Measurements from ENCODE around the gene PCCA.

PCCA gene

DNA sequence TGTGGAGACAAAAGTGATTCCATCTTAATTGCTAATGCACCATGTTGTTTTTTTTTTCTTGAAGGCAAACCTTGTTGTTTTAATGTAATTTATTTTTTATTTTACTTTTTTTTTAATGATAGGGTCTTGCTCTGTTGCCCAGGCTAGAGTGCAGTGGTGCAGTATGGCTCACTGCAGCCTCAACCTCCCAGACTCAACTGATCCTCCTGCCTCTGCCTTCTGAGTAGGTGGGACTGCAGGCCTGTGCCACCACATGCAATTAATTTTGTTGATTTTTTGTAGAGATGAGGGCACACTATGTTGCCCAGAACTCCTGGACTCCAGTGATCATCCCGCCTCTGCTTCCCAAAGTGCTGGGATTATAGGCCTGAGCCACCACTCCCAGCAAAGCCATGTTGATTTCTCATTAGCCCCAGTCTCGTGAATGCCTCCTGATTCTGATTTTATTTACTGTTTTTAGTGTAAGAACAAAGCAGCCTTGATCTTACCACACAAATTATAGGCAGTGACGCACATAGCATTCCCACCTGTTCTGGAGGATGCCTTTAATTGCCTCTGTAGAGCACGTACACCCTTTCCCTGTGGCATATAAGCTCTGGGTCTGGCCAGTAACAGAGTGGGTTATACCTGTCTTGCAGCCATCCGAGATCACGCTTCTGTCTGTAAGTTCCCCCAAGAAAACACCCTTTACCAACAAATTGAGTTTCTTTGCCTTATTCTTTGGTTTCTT, 349.3 kb downstream of the PCCA start:
- DNase-seq, result no peak

GRCh38 chr13:100439247-100439970, 350.5 kb downstream of the PCCA start:
- no peak for DNase-seq

DNA sequence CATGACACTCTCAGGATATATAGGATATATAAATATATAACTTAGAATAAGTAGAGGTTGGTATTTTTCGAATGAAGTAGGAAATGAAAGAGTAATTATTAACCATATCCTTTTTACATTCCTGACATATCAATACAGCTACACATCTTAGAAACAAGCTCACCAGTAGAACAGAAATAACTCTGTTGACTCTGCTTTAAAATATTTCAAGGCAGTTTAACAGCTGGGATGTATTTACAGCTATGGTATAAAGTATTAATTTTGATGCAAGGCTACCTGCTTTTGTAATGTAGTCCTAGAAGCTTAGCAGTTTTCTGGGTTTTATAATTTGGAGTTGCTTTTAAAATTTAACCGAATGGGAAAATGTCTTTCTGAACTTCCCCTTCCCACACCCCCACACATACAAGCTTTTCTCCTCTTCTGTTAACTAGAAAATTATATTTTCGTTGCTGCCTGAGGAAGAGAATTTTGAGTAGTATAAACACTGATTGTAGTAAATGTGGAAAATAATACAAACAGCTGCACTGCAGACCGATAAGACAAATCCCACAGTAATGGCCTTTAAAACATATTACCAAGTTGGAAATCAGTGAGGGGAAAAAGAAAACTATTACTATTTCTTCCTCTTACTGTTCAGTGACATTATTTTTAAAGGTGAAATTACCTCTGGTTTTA, 352.0 kb downstream of the PCCA start:
- DNase-seq, result no peak

GRCh38 chr13:100442095-100442832, 353.4 kb downstream of the PCCA start:
- DNase-seq, result no peak

DNA sequence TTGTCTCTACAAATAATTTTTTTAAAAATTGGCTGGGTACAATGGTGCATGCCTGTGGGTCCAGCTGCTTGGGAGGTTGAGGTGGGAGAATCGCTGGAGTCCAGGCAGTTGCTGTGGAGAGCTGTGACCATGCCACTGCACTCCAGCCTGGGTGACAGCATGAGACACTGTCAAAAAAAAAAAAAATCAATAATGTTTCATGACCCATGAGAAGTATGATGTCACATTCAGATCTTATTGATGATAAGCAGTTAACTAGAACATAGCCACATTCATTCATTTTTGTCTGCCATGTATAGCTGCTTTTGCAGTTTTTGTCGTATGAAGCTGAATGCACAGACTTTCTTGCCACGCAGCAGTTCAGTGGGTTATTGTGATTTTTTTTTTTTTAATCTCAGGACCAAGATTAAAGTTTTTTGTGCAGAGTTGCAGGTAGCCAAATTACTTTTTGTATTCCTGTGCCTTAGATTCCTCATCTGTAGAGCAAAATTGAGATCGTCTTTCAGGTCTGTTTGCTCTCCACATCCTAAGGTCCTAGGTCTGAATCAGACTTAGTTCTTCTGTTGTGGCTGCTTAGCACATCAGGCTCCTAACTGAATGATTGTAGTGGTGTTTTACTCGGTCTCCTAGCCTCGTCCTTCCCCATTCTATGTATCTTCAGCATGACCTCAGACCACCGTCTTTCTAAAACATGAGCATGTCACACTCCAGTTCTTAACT, 354.5 kb downstream of the PCCA start:
- DNase-seq, result no peak

DNA sequence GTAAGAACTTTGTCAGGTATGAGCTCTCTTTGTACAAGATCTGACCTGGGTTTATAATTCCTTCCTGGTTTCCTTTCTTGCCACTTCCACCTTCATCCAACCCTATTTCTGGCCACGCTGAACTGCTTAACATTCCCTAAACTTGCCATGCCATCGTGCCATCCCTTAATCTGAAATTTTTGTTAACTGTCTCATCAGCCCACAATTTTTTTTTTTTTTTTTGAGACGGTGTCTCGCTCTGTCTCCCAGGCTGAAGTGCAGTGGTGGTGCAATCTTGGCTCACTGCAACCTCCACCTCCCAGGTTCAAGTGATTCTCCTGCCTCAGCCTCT, 355.1 kb downstream of the PCCA start:
- DNase-seq, result no peak

- DNase-seq, result no peak
Measured at GRCh38 chr13:100447831-100448230, 358.9 kb downstream of the PCCA start.

DNA sequence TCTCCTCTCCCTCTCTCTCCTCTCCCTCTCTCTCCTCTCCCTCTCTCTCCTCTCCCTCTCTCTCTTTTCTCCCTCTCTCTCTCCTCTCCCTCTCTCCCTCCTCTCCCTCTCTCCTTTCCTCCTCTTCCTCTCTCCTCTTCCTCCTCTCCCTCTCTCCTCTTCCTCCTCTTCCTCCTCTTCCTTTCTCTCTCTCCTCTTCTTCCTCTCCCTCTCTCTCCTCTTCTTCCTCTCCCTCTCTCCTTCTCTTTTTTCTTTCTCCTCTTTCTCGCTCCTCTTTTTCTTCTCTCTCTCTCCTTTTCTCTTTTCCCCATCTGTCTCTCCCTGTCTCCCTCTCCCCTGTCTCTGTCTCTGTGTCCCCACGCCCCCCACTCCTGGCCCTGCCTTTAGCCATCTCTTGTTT, 363.0 kb downstream of the PCCA start:
- no peak for DNase-seq

DNA sequence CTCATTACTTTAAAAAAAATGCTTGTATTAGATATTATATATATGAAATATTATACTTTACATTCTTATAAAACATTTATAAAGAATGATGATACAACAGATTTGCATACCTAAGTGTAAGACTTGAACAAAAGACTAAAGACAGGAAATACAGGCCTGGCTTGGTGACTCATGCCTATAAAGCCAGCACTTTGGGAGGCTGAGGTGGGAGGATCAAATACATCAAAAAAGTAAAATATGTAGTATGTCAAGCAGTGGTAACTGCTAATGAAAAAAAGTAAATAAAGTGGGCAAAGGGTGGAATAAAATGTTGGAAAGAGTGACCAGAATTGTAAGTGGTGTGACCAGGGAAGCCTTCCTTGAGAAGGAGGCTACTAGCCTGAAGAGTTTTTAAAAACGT, 366.0 kb downstream of the PCCA start:
- no peak for DNase-seq

DNA sequence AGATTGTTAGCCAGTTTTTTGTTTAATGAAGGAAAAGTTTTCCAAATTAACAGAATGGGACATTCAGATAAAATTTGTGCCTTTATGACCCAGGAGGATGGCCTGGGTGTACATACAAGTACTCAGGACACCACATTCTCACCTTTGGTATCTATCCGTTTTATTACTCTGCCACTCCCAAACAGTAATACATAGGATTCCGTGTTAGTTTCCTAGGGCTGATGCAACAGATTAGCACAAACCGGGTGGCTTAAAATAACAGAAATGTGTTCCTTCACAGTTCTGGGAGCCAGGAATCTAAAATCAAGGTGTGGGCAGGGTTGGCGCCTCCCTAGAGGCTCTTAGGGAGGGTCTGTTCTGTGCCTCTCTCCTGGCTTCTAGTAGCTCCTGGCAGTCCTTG, 369.8 kb downstream of the PCCA start:
- no peak for DNase-seq

GRCh38 chr13:100459747-100460146, 370.9 kb downstream of the PCCA start:
- DNase-seq, result no peak

GRCh38 chr13:100460266-100460665, 371.4 kb downstream of the PCCA start:
- no peak for DNase-seq

GRCh38 chr13:100460791-100461190, 371.9 kb downstream of the PCCA start:
- no peak for DNase-seq

DNA sequence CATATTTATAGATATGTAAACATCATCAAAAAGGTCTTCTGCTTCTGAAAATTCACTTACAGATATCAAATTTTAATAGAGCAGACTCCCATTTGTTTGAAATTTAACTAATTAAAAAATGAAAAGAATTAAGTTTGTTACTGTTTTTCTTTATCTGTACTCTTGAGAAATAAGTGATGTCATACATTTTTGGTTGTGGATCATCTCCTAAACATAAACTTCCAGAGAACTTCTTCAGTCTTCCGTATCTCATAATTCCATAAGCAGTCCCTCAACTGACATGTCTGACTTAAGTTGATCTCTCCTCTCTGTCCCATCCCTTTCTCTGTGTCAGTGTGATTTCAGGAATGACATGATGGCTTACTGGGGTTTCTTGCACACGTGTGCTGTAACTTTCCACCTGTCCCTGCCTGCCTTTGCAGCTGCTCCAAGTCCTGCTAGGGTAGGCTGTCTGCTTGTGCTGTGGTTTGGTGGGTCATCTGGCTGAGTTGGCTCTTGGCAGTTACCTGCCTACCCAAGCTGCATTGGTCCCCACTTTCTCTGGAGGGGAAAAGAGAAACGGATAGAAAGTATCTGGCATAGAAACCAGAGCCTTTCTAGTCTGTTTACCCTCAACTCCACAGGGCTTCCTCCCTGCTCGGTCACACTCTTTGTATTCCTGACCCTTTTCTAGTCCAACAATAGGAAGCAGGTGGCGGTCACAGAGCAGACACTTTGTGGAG, 372.6 kb downstream of the PCCA start:
- no peak for DNase-seq

- DNase-seq, result no peak
Measured at GRCh38 chr13:100464006-100464405, 375.1 kb downstream of the PCCA start.

- DNase-seq, result no peak
Measured at GRCh38 chr13:100465558-100465957, 376.7 kb downstream of the PCCA start.

DNA sequence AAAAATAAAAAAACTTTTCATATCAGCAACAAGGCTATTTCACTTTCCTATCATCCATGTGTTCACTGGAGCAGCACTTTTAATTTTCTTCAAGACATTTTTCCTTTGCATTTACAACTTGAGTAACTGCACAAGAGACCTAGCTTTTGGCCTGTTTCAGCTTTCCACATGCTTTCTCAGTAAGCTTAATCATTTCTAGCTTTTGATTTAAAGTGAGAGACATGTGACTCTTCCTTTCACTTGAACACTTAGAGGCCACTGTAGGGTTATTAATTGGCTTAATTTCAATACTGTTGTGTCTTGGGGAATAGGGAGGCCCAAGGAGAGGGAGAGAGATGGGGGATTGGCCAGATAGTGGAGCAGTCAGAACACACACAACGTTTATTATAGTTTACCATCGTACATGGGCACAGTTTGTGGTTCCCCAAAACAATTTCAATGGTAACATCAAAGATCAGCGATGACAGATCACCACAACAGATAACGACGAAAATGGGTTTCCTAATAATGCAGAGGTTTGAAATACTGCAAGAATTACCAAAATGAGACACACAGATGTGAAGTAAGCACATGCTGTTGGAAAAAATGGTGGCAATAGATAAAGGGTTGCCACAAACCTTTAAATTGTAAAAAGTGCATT, 382.1 kb downstream of the PCCA start:
- no peak for DNase-seq

- DNase-seq, result no peak
Measured at GRCh38 chr13:100473087-100473486, 384.2 kb downstream of the PCCA start.

DNA sequence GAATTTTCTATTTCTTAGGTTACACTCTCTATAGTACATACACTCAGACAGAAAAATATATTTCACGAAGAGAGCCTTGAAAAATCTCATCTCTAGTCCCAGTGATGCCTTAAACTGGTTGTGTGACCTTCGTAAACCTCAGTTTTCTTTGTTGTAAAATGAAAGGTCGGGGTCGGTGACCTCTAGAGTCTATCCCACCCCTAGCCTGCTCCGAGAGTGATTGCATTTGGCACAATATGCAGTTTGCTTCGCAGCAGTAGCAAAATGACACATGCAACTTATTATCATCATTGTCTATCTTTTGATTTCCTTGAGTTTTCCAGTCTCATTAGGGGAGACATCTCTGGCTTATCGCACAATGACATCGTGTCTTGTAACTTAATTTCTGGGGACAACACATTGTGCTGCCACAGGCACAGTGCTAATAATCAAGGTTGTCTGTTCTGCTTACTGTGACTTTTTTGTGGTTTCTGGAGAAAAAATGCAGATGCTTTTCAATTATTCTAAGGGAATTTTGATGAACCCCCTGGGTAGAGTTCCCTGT, 384.7 kb downstream of the PCCA start:
- DNase-seq, result no peak

GRCh38 chr13:100476963-100477362, 388.1 kb downstream of the PCCA start:
- no peak for DNase-seq

DNA sequence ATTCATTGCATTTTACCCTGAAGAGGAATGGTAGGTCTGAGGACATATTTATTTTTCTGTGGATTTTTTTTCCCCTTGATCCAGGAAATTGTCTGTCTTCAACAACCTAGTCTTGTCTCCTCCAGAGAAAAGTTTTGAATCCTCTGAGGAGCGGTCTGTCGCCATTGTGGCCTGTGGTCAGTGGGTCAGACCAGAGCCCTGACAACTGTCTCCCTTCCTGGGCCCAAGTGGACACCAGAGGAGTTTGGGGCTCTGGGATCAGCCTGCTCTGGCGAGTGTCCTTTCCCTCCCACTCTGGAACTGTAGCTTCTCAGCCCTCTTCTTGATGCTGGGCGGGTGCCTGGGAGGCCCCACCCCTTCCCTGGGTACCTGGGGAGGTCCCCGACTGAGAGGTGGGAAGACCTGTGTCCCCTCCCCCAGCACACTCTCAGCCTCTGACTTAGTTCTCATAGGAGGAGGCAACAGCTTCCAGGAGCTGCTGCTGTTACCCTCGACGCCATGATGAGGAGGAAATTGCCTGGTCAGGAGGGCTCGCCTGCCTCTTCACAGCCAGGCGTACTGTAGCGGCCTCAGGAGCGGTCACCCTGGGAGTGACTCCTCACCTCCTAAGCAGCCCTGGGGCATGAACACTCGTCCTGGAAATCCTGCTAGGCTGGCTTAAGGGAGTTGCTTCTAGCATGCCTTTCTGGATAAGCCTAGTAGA, 389.4 kb downstream of the PCCA start:
- no peak for DNase-seq
